Activated CD8-positive, alpha-beta memory T cell treated with anti-CD3 and anti-CD28 coated beads, Interleukin-2, amount 50 U/mL, for 1 hour (primary cell): Measurements from ENCODE around the gene WDR88.
"Not testable (repeated sequence)": the region's sequence is repeated elsewhere in the genome, so short reads cannot be mapped to it uniquely, and the experiment has no call there.

Experiments
- DNase-seq: peaks from one replicate; pipeline ENCODE4 v3.0.0-alpha.2; 2020; ENCODE audit errors: extremely low read depth

WDR88 gene

GRCh38 chr19:33211794-33212435, 80.0 kb downstream of the WDR88 start:
- no peak for DNase-seq

DNA sequence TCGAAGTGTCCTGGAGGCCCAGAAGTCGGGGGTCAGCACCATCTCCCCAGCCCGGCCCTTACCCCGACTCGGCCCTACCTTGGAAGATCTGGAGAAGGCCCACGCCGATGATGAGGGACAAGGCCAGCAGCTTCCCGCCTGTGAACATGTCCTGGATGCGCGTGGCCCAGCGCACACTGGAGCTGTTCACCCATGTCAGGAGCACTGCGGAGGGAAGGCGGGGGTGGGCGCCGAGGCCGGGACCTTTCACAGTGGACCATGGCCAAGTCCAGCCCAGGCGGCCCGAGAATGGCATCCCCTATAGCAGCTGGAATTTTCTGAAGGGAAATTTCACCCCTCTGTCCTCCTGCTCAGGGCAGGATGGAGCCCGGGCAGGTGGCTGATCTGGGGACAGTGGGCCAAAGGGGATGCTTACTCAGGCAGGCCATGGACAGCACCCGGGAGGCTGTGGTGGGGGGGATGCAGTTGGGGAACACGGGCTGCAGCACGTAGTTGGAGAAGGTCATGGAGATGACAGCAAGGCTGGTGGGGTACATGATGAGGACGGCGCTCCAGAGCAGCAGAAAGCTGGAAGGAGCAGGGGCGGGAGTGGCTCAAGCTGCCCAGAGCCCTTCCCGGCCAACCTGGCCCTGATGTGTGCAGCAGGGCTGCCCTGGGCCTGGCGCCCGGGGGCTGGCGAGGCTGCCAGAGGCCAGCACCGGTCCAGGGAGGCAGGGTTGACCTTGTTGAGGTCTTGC, 80.7 kb downstream of the WDR88 start:
- no peak for DNase-seq

GRCh38 chr19:33214596-33214995, 82.7 kb downstream of the WDR88 start:
- no peak for DNase-seq

DNA sequence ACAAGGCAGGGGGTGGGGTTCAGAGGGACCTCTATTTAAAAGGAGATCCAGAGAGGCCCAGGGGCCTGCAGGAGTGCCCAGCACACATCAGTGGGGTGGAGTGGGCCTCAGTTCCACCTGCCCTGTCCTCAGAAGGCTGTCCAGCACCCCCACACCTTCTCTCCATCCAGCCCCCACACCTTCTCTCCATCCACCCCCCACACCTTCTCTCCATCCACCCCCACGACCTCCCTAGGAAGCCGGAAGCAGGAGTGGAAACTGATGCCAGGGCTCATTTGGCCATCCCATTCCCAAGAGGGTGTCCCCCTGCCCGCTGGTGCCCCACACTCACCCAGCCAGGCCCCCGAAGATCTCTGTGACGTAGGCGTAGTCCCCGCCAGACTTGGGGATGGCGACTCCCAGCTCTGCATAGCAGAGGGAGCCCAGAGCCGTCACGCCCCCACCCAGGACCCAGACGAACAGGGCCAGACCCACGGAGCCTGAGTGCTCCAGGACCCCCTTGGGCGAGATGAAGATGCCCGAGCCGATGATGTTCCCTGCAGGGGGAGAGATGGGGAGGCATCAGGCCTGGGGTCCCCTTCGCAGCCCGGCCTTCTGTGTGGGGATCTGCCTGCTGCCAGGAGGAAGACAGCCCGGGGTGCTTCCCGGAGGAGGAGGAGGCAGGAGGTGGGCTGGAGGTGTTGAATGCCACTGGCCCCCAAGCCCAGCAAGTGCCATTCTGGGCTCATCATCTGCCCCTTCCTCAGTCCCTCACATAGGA, 83.7 kb downstream of the WDR88 start:
- no peak for DNase-seq

DNA sequence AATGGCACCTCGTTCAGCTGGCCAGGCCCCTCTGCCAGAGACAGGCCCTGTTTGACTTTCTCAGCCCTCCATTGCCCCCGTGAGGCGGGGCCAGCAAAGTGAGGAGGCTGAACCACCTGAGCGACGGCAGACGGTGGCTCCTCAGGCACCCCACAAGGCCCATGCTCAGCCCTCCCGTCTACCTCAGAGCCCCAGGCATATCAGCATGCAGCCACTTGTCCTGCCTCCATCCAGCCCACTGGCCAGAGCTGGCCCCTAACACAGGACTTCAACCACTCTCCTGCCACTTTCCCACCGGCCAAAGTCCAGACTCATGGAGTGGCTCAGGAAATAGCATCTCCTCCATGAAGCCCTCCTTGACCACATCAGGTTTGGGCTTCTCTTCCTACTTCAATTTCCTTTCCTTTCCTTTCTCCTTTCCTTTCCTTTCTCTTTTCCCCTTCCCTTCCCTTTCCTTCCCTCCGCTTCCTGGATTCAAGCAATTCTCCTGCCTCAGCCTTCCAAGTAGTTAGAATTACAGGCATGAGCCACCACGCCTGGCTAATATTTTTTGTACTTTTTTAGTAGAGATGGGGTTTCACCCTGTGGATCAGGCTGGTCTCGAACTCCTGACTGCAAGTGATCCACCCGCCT, 84.4 kb downstream of the WDR88 start:
- no peak for DNase-seq

DNA sequence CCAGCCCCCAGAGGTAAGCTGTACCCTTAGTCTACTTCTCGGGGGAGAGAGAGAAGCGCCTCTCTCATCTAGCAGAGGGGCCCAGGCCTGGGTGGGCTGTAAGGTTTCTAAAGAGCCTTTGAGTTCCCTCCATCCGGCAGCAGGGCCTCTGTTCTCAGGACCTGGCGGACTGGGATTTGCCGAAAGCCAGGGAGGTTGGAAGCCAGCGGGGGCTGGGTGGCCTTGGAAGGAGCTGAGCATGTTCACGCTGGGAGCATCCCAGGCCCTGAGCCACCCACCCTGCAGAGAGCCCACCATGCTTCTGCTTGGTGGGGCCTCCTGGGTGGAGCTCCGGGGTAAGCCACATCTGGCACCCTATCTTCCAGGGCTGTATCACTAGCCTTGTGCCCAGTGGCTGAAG, 86.0 kb downstream of the WDR88 start:
- no peak for DNase-seq

DNA sequence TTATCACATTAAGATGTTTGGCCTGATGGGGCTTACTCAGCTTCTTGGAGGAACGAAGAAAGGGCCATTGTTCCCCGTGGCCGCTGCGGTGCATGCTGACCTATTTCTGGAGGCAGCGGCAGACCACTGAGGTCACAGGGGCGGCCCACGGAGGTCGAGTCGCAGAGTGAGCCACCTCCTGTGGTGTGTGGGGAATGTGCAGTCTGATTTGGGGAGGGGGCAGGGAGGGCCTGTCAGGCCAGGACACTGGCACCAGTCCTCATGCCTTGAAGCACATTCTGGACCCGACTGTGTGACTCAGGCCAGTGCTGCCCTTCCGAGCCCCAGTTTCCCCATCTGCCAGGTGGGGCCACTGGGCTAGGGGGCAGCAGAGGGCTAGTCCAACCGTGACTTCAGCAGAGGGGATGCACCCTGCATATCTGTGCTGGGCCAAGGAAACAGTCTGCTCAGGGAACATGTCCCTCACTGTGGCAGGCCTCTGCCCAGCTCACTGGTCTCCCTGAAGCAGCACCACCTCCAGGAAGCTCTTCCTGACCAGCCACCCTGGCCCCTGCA, 87.4 kb downstream of the WDR88 start:
- DNase-seq, result no peak

- DNase-seq, result no peak
Observed at GRCh38 chr19:33220115-33220514, 88.2 kb downstream of the WDR88 start.

GRCh38 chr19:33220735-33221134, 88.8 kb downstream of the WDR88 start:
- no peak for DNase-seq

- no peak for DNase-seq
Observed at GRCh38 chr19:33221638-33222037, 89.7 kb downstream of the WDR88 start.

- not testable (repeated sequence) for DNase-seq
Observed at GRCh38 chr19:33222255-33222654, 90.3 kb downstream of the WDR88 start.

DNA sequence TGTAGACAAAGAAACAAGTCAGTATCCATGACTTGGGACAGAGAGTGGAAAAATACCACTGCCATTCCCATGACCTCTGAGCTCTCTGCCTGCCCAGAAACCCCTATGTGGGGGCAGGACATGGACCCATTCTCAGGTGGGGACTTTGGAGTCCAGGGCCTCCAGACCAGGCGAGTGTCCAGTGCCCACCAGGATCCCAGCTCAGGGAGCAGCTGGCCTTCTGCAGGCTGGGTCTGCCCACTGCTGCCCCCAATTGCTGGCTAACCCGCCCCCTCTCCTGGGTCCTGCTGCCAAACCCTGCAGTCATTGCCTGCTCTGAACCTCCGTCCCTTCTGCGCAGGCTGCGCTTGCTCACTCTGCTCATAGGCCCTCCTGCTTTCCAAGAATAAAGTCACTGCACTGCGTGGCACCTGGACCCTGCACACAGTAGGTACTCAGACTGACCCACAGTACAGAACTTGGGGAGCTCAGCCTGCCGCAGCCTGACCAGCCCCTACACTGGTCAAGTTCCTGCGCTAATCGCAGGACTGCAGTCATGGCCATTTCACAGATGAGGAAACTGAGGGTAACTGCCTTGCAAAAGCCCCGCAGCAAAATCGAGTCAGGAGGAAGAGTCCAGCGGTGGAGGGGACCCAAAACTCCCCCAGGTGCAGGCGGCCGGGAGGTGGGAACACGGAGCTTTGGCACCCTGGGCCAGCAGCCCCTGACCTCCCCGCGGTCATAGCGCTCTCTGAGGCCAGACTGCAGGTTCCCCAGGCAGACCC, 93.0 kb downstream of the WDR88 start:
- DNase-seq, result no peak
